ENCODE measurements around the gene EFHD1. TPM values are rescaled to one million over a fixed set of nuclear protein-coding genes. Genes with fewer than 3 reads are reported as not detected.
"Not testable (repeated sequence)": the region's sequence is repeated elsewhere in the genome, so short reads cannot be mapped to it uniquely, and the experiment has no call there.

The EFHD1 gene
- polyA plus RNA-seq, 1 donor: 1.7 TPM

DNA sequence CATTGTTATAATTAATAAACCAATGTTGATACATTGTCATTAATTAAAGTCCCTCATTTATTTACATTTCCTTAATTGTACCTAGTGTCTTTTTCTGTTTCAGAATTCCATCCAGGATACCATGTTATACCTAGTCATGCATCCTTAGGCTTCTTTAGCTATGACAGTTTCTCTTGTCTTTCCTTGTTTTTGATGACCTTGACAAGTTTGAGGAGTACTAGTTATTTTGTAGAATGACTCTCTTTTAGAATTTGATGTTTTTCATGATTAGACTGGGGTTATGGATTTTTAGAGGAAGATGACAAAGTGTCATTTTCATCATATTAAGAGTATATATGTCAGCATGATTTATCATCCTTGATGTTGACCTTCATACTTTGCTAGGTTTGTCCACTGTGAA, 80.1 kb downstream of the EFHD1 start:
- Histone ChIP-seq H3K36me3 (ENCODE audit: control insufficient read depth, insufficient read depth, low read length) (peaks cover 27% of the 10 kb centered on the region), H3K27ac (ENCODE audit: low read length) (no peak overlapping the region), H3K4me3 (ENCODE audit: low read length) (no peak overlapping the region), H3K27me3 (ENCODE audit: control insufficient read depth, insufficient read depth, low read length) (no peaks in the 10 kb centered on the region), H3K4me1 (ENCODE audit: control insufficient read depth, insufficient read depth, low read length) (no peaks in the 10 kb centered on the region), H3K9me3 (ENCODE audit: control insufficient read depth, low read depth, low read length) (no peaks in the 10 kb centered on the region)
- no peak for DNase-seq

DNA sequence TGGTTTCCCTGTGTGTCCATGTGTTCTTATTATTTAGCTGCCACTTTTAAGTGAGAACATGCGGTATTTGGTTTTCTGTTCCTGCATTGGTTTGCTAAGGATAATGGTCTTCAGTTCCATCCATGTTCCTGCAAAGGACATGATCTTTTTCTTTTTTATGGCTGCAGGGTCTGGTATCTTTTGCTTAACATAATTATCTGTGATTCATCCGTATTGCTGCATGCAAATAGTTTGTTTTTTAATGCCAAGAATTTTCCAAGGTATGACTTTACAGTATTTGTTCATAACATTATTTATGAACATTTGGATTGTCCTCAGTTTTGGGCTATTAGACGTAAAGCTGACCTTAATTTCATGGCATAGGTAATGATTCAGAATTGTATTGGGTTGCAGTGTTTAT, 81.6 kb downstream of the EFHD1 start:
- WGBS (ENCODE audit: insufficient coverage, low lambda C conversion rate): 80% methylated on average over 1 of the region's 3 CpGs

DNA sequence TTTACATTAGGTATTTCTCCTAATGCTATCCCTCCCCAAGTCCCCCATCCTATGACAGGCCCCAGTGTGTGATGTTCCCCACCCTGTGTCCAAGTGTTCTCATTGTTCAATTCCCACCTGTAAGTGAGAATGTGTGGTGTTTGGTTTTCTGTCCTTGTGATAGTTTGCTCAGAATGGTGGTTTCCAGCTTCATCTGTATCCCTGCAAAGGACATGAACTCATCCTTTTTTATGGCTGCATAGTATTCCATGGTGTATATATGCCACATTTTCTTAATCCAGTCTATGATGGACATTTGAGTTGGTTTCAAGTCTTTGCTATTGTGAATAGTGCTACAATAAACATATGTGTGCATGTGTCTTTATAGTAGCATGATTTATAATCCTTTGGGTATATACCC, 86.7 kb downstream of the EFHD1 start:
- not testable (repeated sequence) for H3K27ac ChIP-seq (ENCODE audit: low read length); H3K27me3 ChIP-seq (ENCODE audit: control insufficient read depth, insufficient read depth, low read length); H3K4me1 ChIP-seq (ENCODE audit: control insufficient read depth, insufficient read depth, low read length); DNase-seq; H3K4me3 ChIP-seq (ENCODE audit: low read length); H3K9me3 ChIP-seq (ENCODE audit: control insufficient read depth, low read depth, low read length)
- peaks cover 36% of the 10 kb centered on the region for H3K36me3 ChIP-seq (ENCODE audit: control insufficient read depth, insufficient read depth, low read length)

More for the DNA sequence above, 81.6 kb downstream of the EFHD1 start:
- Histone ChIP-seq H3K4me3 (ENCODE audit: low read length) (no peak overlapping the region), H3K4me1 (ENCODE audit: control insufficient read depth, insufficient read depth, low read length) (no peaks in the 10 kb centered on the region), H3K36me3 (ENCODE audit: control insufficient read depth, insufficient read depth, low read length) (peaks cover 21% of the 10 kb centered on the region), H3K27me3 (ENCODE audit: control insufficient read depth, insufficient read depth, low read length) (no peaks in the 10 kb centered on the region), H3K9me3 (ENCODE audit: control insufficient read depth, low read depth, low read length) (no peaks in the 10 kb centered on the region), H3K27ac (ENCODE audit: low read length) (no peak overlapping the region)
- no peak for DNase-seq

DNA sequence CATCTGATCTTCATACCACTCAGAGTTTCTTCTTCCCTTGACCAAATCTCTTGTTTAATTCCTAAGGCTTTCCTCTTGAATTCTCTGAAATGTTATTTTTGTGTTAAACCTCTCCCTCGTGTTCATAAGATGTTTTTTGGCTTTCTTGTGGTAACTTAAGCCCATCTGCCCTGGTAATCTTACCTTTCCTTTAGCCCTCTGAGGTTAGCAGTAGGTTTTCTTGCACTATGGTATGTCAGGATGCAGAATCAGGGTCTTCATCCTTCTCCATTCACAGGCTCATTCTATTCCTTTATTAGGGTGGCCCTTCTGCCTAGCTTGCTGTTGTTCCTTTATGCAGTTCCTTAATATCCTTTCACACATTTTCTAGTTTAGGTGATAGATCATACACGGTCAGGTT, 87.9 kb downstream of the EFHD1 start:
- Histone ChIP-seq H3K4me3 (ENCODE audit: low read length) (no peak overlapping the region), H3K27ac (ENCODE audit: low read length) (no peak overlapping the region), H3K36me3 (ENCODE audit: control insufficient read depth, insufficient read depth, low read length) (peaks cover 48% of the 10 kb centered on the region), H3K9me3 (ENCODE audit: control insufficient read depth, low read depth, low read length) (no peaks in the 10 kb centered on the region), H3K4me1 (ENCODE audit: control insufficient read depth, insufficient read depth, low read length) (no peaks in the 10 kb centered on the region), H3K27me3 (ENCODE audit: control insufficient read depth, insufficient read depth, low read length) (no peaks in the 10 kb centered on the region)
- DNase-seq: no peak
- 100% methylated on average over 2 of the region's 2 CpGs for WGBS (ENCODE audit: insufficient coverage, low lambda C conversion rate)

DNA sequence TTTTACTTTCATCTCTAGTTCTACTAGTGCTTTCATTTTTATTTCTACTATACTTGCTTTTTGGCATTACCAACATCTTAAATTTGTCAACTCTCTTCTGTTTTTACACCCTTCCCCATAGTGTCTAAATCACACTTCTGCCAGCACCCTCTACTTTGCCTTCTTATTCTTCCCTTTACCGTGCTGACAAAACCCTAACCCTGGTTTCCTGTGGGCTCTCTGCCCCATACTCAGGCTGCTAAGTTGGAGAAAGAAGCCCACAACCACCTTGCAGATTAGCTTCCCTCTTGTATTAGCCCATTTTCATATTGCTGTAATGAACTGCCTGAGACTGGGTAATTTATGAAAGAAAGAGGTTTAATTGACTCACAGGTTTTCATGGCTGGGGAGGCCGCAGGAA, 88.5 kb downstream of the EFHD1 start:
- Histone ChIP-seq H3K27ac (ENCODE audit: low read length) (no peak overlapping the region), H3K9me3 (ENCODE audit: control insufficient read depth, low read depth, low read length) (no peaks in the 10 kb centered on the region), H3K36me3 (ENCODE audit: control insufficient read depth, insufficient read depth, low read length) (peaks cover 48% of the 10 kb centered on the region), H3K4me1 (ENCODE audit: control insufficient read depth, insufficient read depth, low read length) (no peaks in the 10 kb centered on the region), H3K4me3 (ENCODE audit: low read length) (no peak overlapping the region), H3K27me3 (ENCODE audit: control insufficient read depth, insufficient read depth, low read length) (no peaks in the 10 kb centered on the region)
- no peak for DNase-seq
- no CpG with 5 or more reads among the region's 2 CpGs for WGBS (ENCODE audit: insufficient coverage, low lambda C conversion rate)

DNA sequence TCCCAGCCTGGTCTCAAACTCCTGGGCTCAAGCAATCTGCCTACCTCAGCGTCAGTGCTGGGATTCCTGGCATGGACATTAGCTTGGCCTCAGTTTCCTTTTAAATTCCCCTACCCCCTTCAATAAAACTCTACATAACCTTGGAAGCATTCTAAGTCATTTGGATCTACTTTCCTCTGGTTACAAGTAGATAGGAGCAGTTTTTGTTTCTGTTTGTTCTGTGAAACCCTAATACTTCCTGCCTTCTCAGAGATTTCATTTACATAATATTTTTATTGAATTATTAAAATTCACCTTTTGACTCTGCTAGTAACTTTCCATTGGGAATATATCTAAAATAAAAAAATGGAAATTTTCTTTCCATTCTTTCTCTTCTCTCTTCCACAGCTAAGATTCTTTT, 89.6 kb downstream of the EFHD1 start:
- H3K27me3 ChIP-seq (ENCODE audit: control insufficient read depth, insufficient read depth, low read length): no peaks in the 10 kb centered on the region
- H3K4me3 ChIP-seq (ENCODE audit: low read length): no peak overlapping the region
- H3K36me3 ChIP-seq (ENCODE audit: control insufficient read depth, insufficient read depth, low read length): peaks cover 47% of the 10 kb centered on the region
- no peak overlapping the region for H3K27ac ChIP-seq (ENCODE audit: low read length)
- no peaks in the 10 kb centered on the region for H3K9me3 ChIP-seq (ENCODE audit: control insufficient read depth, low read depth, low read length)
- no peaks in the 10 kb centered on the region for H3K4me1 ChIP-seq (ENCODE audit: control insufficient read depth, insufficient read depth, low read length)
- WGBS (ENCODE audit: insufficient coverage, low lambda C conversion rate): 100% methylated on average over 1 of the region's 1 CpG
- no peak for DNase-seq

DNA sequence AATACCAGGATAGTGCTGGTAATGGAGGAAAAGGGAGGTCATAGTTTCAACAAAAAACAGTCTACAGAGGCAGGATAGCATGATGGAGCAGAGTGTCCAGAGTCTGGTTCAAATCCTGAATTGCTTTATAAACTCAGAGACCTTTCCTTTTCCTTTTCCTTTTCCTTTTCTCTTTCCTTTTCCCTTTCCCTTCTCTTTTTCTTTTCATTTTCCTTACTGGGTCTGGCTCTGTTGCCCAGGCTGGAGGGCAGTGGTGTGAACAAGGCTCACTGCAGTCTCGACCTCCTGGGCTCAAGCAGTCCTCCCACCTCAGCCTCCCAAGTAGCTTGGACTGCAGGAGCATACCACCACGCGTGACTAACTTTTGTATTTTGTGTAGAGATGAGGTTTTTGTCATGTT, 95.4 kb downstream of the EFHD1 start:
- no peaks in the 10 kb centered on the region for H3K27me3 ChIP-seq (ENCODE audit: control insufficient read depth, insufficient read depth, low read length)
- H3K4me1 ChIP-seq (ENCODE audit: control insufficient read depth, insufficient read depth, low read length): no peaks in the 10 kb centered on the region
- no peaks in the 10 kb centered on the region for H3K9me3 ChIP-seq (ENCODE audit: control insufficient read depth, low read depth, low read length)
- H3K4me3 ChIP-seq (ENCODE audit: low read length): no peak overlapping the region
- DNase-seq: no peak
- no peak overlapping the region for H3K27ac ChIP-seq (ENCODE audit: low read length)
- peaks cover 46% of the 10 kb centered on the region for H3K36me3 ChIP-seq (ENCODE audit: control insufficient read depth, insufficient read depth, low read length)
- no CpG with 5 or more reads among the region's 3 CpGs for WGBS (ENCODE audit: insufficient coverage, low lambda C conversion rate)

DNA sequence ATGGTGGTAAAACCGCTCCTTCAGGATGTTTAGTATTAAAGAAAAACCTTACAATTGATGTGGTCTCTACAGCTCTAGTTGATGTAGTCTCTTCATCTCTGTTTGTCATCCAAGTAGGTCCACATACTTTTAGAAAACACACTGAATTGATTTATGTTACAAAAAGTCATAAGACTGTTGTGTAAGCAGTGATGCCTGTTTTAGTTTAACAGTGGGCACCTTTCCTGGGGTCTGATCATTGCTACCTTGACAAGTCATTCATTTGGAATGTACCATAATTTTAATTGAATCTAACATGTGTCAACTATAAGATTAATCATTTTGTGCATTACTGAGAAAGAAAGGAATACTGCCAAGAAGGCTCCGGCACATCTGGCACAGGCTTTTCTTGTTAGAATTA, 98.1 kb downstream of the EFHD1 start:
- H3K4me1 ChIP-seq (ENCODE audit: control insufficient read depth, insufficient read depth, low read length): no peaks in the 10 kb centered on the region
- H3K27ac ChIP-seq (ENCODE audit: low read length): no peak overlapping the region
- peaks cover 40% of the 10 kb centered on the region for H3K36me3 ChIP-seq (ENCODE audit: control insufficient read depth, insufficient read depth, low read length)
- no peak for DNase-seq
- no peak overlapping the region for H3K4me3 ChIP-seq (ENCODE audit: low read length)
- no peaks in the 10 kb centered on the region for H3K27me3 ChIP-seq (ENCODE audit: control insufficient read depth, insufficient read depth, low read length)
- H3K9me3 ChIP-seq (ENCODE audit: control insufficient read depth, low read depth, low read length): no peaks in the 10 kb centered on the region
- 100% methylated on average over 1 of the region's 2 CpGs for WGBS (ENCODE audit: insufficient coverage, low lambda C conversion rate)

Other genes with a start within 250 kb of the EFHD1 start
- gene ALPG, start 226.8 kb upstream of the EFHD1 start, polyA plus RNA-seq: not detected
- 80.6 TPM for gene ALPI, start 177.5 kb upstream of the EFHD1 start, polyA plus RNA-seq
- gene ECEL1, start 145.8 kb upstream of the EFHD1 start, polyA plus RNA-seq: 1.1 TPM
- gene PRSS56, start 113.2 kb upstream of the EFHD1 start, polyA plus RNA-seq: not detected
- gene CHRND, start 107.4 kb upstream of the EFHD1 start, polyA plus RNA-seq: 0.27 TPM
- 0.21 TPM for gene CHRNG, start 93.9 kb upstream of the EFHD1 start, polyA plus RNA-seq
- gene TIGD1, start 83.0 kb upstream of the EFHD1 start, polyA plus RNA-seq: 6.5 TPM
- 77.3 TPM for gene EIF4E2, start 82.9 kb upstream of the EFHD1 start, polyA plus RNA-seq
- gene GIGYF2, start 63.7 kb downstream of the EFHD1 start, polyA plus RNA-seq: 63.4 TPM
- gene KCNJ13, start 143.0 kb downstream of the EFHD1 start, polyA plus RNA-seq: 28.1 TPM
- 6.9 TPM for gene SNORC, start 236.7 kb downstream of the EFHD1 start, polyA plus RNA-seq

Measured in large intestine (tissue), 3 donors.